ENCODE data around the gene EIF4EBP2.
A peak's percentile ranks its signal among the peaks of the same experiment; 100 is the strongest.

The EIF4EBP2 gene

DNA sequence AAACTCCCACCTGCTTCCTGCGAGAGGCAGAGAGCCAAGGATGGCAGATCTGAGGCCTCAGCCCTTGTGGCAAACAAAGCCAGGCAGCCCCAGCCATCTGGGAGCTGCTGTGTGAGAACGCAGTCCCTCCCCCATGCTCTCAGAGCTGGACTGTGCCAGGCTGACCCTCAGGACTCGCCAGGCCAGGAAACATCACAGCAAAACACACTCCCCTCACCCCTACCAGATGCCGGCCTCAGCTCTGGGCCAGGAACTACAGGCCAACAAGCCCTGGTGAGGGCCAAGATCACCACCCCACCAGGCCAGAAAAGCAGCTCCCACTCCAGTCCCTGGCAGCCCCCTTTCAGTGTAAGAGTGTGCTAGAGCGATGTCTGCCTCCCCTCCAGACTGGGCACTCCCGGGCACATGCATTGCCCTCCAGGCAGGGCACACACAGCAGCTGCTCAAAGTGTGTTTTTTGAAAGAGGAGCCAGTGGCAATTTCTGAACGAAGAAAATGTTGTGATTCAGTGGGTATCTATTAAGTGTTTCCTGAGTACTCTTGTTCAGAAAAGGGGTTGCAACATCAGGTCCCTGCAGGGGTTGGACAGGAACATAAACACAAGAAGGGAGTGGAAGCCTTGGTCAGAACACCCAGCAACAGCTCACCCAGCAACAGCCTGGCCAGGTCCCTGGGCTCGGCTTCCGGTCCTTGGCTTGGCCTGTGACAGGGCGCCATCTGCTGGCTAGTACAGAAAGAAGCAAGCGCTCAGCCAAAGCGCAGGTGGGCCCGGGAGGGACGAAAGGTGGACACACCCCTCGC, 39.8 kb upstream of the EIF4EBP2 start:
- Histone ChIP-seq H3K9me3 (ENCODE audit: control insufficient read depth, low read length) (no peaks in the 10 kb centered on the region), H3K9ac (no peak overlapping the region), H3K36me3 (ENCODE audit: control insufficient read depth, insufficient read depth, low read length) (no peaks in the 10 kb centered on the region), H3K27ac (no peak overlapping the region), H3K79me2 (peaks cover 8% of the 10 kb centered on the region), H2AFZ (peak overlapping the region; percentile 63), H3K4me3 (ENCODE audit: low read depth, low read length) (no peak overlapping the region), H3K4me2 (ENCODE audit: low read length) (no peak overlapping the region), H3K27me3 (ENCODE audit: control insufficient read depth, insufficient read depth, low read length) (no peaks in the 10 kb centered on the region), H3K4me1 (peaks cover 3% of the 10 kb centered on the region)
- TF ChIP-seq, protein P1, sequence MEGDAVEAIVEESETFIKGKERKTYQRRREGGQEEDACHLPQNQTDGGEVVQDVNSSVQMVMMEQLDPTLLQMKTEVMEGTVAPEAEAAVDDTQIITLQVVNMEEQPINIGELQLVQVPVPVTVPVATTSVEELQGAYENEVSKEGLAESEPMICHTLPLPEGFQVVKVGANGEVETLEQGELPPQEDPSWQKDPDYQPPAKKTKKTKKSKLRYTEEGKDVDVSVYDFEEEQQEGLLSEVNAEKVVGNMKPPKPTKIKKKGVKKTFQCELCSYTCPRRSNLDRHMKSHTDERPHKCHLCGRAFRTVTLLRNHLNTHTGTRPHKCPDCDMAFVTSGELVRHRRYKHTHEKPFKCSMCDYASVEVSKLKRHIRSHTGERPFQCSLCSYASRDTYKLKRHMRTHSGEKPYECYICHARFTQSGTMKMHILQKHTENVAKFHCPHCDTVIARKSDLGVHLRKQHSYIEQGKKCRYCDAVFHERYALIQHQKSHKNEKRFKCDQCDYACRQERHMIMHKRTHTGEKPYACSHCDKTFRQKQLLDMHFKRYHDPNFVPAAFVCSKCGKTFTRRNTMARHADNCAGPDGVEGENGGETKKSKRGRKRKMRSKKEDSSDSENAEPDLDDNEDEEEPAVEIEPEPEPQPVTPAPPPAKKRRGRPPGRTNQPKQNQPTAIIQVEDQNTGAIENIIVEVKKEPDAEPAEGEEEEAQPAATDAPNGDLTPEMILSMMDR (IDR thresholded peaks at IDR 0.05), result peak; percentile 93

GRCh38 chr10:70364772-70365091, 39.2 kb upstream of the EIF4EBP2 start:
- no peak overlapping the region for H3K4me2 ChIP-seq (ENCODE audit: low read length)
- TF ChIP-seq, protein P1 (IDR thresholded peaks at IDR 0.05), result no peak
- H2AFZ ChIP-seq, result peak overlapping the region; percentile 63
- H3K4me1 ChIP-seq, result peaks cover 3% of the 10 kb centered on the region
- H3K9ac ChIP-seq, result no peak overlapping the region
- H3K27ac ChIP-seq, result no peak overlapping the region
- no peaks in the 10 kb centered on the region for H3K27me3 ChIP-seq (ENCODE audit: control insufficient read depth, insufficient read depth, low read length)
- no peaks in the 10 kb centered on the region for H3K9me3 ChIP-seq (ENCODE audit: control insufficient read depth, low read length)
- H3K79me2 ChIP-seq, result peaks cover 8% of the 10 kb centered on the region
- no peaks in the 10 kb centered on the region for H3K36me3 ChIP-seq (ENCODE audit: control insufficient read depth, insufficient read depth, low read length)
- no peak overlapping the region for H3K4me3 ChIP-seq (ENCODE audit: low read depth, low read length)

GRCh38 chr10:70367195-70367796, 36.6 kb upstream of the EIF4EBP2 start:
- Histone ChIP-seq H3K9me3 (ENCODE audit: control insufficient read depth, low read length) (no peaks in the 10 kb centered on the region), H3K79me2 (peaks cover 3% of the 10 kb centered on the region), H3K27me3 (ENCODE audit: control insufficient read depth, insufficient read depth, low read length) (no peaks in the 10 kb centered on the region), H3K4me1 (peaks cover 3% of the 10 kb centered on the region), H2AFZ (no peak overlapping the region), H3K27ac (no peak overlapping the region), H3K9ac (no peak overlapping the region), H3K36me3 (ENCODE audit: control insufficient read depth, insufficient read depth, low read length) (no peaks in the 10 kb centered on the region), H3K4me3 (ENCODE audit: low read depth, low read length) (no peak overlapping the region), H3K4me2 (ENCODE audit: low read length) (no peak overlapping the region)
- TF ChIP-seq, protein P1 (IDR thresholded peaks at IDR 0.05), result no peak

GRCh38 chr10:70368774-70369482, 35.0 kb upstream of the EIF4EBP2 start:
- no peaks in the 10 kb centered on the region for H3K36me3 ChIP-seq (ENCODE audit: control insufficient read depth, insufficient read depth, low read length)
- TF ChIP-seq, protein P1 (IDR thresholded peaks at IDR 0.05), result no peak
- no peaks in the 10 kb centered on the region for H3K27me3 ChIP-seq (ENCODE audit: control insufficient read depth, insufficient read depth, low read length)

More at GRCh38 chr10:70368774-70369482, 35.0 kb upstream of the EIF4EBP2 start:
- Histone ChIP-seq H3K79me2 (peaks cover 3% of the 10 kb centered on the region), H3K9ac (no peak overlapping the region), H3K27ac (no peak overlapping the region), H3K4me3 (ENCODE audit: low read depth, low read length) (no peak overlapping the region), H2AFZ (no peak overlapping the region), H3K4me1 (peaks cover 3% of the 10 kb centered on the region), H3K9me3 (ENCODE audit: control insufficient read depth, low read length) (no peaks in the 10 kb centered on the region), H3K4me2 (ENCODE audit: low read length) (no peak overlapping the region)
